HCT116 (cell line): ENCODE measurements around the gene BICRA. TPM values are rescaled to one million over a fixed set of nuclear protein-coding genes. Genes with fewer than 3 reads are reported as not detected.

Experiments used
- ATAC-seq: fragments of 200-7000 bp; cut with Tn5 transposase; 2 replicates; pipeline ENCODE4 v1.9.1; 2020; ENCODE audit warnings: mild to moderate bottlenecking, moderate library complexity
- BruUV-seq: library from RNA; stranded (reverse); fragments of 400-500 nt; replicated peaks from 2 replicates; lab custom pipeline; 2021; lab: Mats Ljungman, UMichigan
- CTCF ChIA-PET: fragments of 300-600 bp; sonication (Branson Sonifier 250); formaldehyde crosslinking; loops from one replicate; lab custom pipeline; 2021; ENCODE audit warnings: antibody characterized with exemption; lab: Charles Lee
- POLR2A ChIA-PET: fragments of 300-600, 350-600 bp; sonication (Branson Sonifier 250); formaldehyde crosslinking; loops from one replicate; lab custom pipeline; 2021; ENCODE audit warnings: antibody characterized with exemption; lab: Charles Lee
- RAD21 ChIA-PET, 2 experiments: fragments of 300-600 bp; sonication (Branson Sonifier 250); formaldehyde crosslinking; loops; one replicate each; lab custom pipeline; 2023; ENCODE audit warnings: low total read pairs in 2 of 2; ENCODE audit not compliant: uncharacterized antibody in 2 of 2, unreplicated experiment in 2 of 2, low non-redundant PET in 1 of 2; lab: Charles Lee
- DNase-seq: peaks from one replicate; pipeline ENCODE4 v3.0.0-alpha.2; 2010; ENCODE audit warnings: low read depth, low spot score
- H2AFZ ChIP-seq: fragments of 200-600 bp; shearing (Covaris generic), sonication (generic); 2 replicates; pipeline ENCODE4 v1.6.1; 2017; ENCODE audit warnings: low read depth, mixed run types, mixed read lengths, antibody characterized with exemption, low read length; ENCODE audit not compliant: poor library complexity, severe bottlenecking
- H3K27ac ChIP-seq: 2 replicates; pipeline ENCODE4 v1.5.1; 2012; ENCODE audit warnings: low read depth, low read length
- H3K27me3 ChIP-seq: fragments of 200-600 bp; sonication (generic); 2 replicates; pipeline ENCODE4 v1.6.1; 2016; ENCODE audit warnings: mixed run types, low read length, mixed read lengths; ENCODE audit not compliant: insufficient read depth
- H3K36me3 ChIP-seq, 2 experiments: fragments of 200-500 bp in 1 of 2; fragments of 200-600 bp in 1 of 2; sonication (Bioruptor generic) in 1 of 2; sonication (generic) in 1 of 2; 2 replicates each; pipeline versions ENCODE4 v1.5.1 to v1.6.1; 2014 to 2016; ENCODE audit warnings: low read length in 2 of 2, inconsistent platforms in 1 of 2, mixed read lengths in 1 of 2, mixed run types in 1 of 2; ENCODE audit not compliant: insufficient read depth in 2 of 2, control insufficient read depth in 1 of 2
- H3K4me1 ChIP-seq, 2 experiments: fragments of 200-600 bp in 1 of 2; sonication (generic) in 1 of 2; 2 replicates each; pipeline versions ENCODE4 v1.5.1 to v1.6.1; 2012 to 2017; ENCODE audit warnings: low read length in 2 of 2, inconsistent platforms in 1 of 2, mild to moderate bottlenecking in 1 of 2, mixed read lengths in 1 of 2, mixed run types in 1 of 2, moderate library complexity in 1 of 2; ENCODE audit not compliant: insufficient read depth in 2 of 2, control insufficient read depth in 1 of 2
- H3K4me2 ChIP-seq: fragments of 200-600 bp; sonication (generic); 2 replicates; pipeline ENCODE4 v1.6.1; 2017; ENCODE audit warnings: mixed run types, low read length, mixed read lengths
- H3K4me3 ChIP-seq, 2 experiments: fragments of 200-600 bp in 1 of 2; sonication (generic) in 1 of 2; replicated peaks in 1 of 2; 2 replicates each; pipeline ENCODE4 v1.5.1; 2011 to 2016; ENCODE audit warnings: low read length in 2 of 2, control low read depth in 1 of 2, low read depth in 1 of 2, mild to moderate bottlenecking in 1 of 2, mixed read lengths in 1 of 2, mixed run types in 1 of 2
- H3K79me2 ChIP-seq: fragments of 200-600 bp; sonication (generic); 2 replicates; pipeline ENCODE4 v1.6.1; 2017; ENCODE audit warnings: mild to moderate bottlenecking, mixed run types, low read length, moderate library complexity, mixed read lengths; ENCODE audit not compliant: insufficient read depth
- H3K9ac ChIP-seq: fragments of 200-600 bp; sonication (generic); 2 replicates; pipeline ENCODE4 v1.6.1; 2016; ENCODE audit warnings: low read length, mixed read lengths
- H3K9me2 ChIP-seq: fragments of 200-600 bp; sonication (generic), shearing (Covaris generic); 2 replicates; pipeline ENCODE4 v1.6.1; 2017; ENCODE audit warnings: mixed run types, mild to moderate bottlenecking, moderate library complexity; ENCODE audit not compliant: insufficient read depth
- H3K9me3 ChIP-seq, 2 experiments: fragments of 200-500 bp in 1 of 2; fragments of 200-600 bp in 1 of 2; sonication (Bioruptor generic) in 1 of 2; sonication (generic) in 1 of 2; 2 replicates each; pipeline ENCODE4 v1.6.1; 2014 to 2017; ENCODE audit warnings: low read length in 2 of 2, mixed read lengths in 2 of 2, inconsistent platforms in 1 of 2, low read depth in 1 of 2, mild to moderate bottlenecking in 1 of 2, mixed run types in 1 of 2, moderate library complexity in 1 of 2; ENCODE audit not compliant: control insufficient read depth in 1 of 2, insufficient read depth in 1 of 2
- H4K20me1 ChIP-seq: fragments of 200-600 bp; sonication (generic), shearing (Covaris generic); 2 replicates; pipeline ENCODE4 v1.6.1; 2017; ENCODE audit warnings: mixed run types, mild to moderate bottlenecking, moderate library complexity; ENCODE audit not compliant: insufficient read depth
- CBX3 ChIP-seq: IDR thresholded peaks from 2 replicates; pipeline ENCODE4 v1.6.1; 2012; ENCODE audit warnings: low read depth
- ELF1 ChIP-seq: IDR thresholded peaks from 2 replicates; pipeline ENCODE4 v1.6.1; 2012; ENCODE audit warnings: low read depth, borderline replicate concordance
- EZH2 ChIP-seq: fragments of 200-600 bp; sonication (generic); IDR thresholded peaks from 2 replicates; pipeline ENCODE4 v1.6.1; 2017; ENCODE audit warnings: antibody characterized with exemption, mixed run types
- EZH2phosphoT487 ChIP-seq: fragments of 200-600 bp; IDR thresholded peaks from 2 replicates; pipeline ENCODE4 v1.6.1; 2018; ENCODE audit warnings: antibody characterized with exemption, borderline replicate concordance
- FOSL1 ChIP-seq: IDR thresholded peaks from 2 replicates; pipeline ENCODE4 v1.6.1; 2012; ENCODE audit warnings: low read depth
- MAX ChIP-seq: IDR thresholded peaks from 2 replicates; pipeline ENCODE4 v1.6.1; 2012
- POLR2A ChIP-seq: IDR thresholded peaks from 2 replicates; pipeline ENCODE4 v1.7.0; 2011; ENCODE audit warnings: borderline replicate concordance; ENCODE audit not compliant: insufficient read depth, insufficient read length; ENCODE audit errors: extremely low read depth
- POLR2AphosphoS5 ChIP-seq: IDR thresholded peaks from 2 replicates; pipeline ENCODE4 v1.6.1; 2011; ENCODE audit warnings: mild to moderate bottlenecking, low read depth, low read length, moderate library complexity
- REST ChIP-seq: IDR thresholded peaks from 2 replicates; pipeline ENCODE4 v1.6.1; 2012; ENCODE audit warnings: low read depth
- SP1 ChIP-seq: IDR thresholded peaks from 2 replicates; pipeline ENCODE4 v1.6.1; 2012; ENCODE audit warnings: low read depth
- SRF ChIP-seq: IDR thresholded peaks from 2 replicates; pipeline ENCODE4 v1.6.1; 2012; ENCODE audit warnings: low read depth
- TCF7L2 ChIP-seq: IDR thresholded peaks from 2 replicates; pipeline ENCODE4 v1.7.0; 2011; ENCODE audit warnings: borderline replicate concordance, inconsistent platforms; ENCODE audit not compliant: insufficient read depth, insufficient read length; ENCODE audit errors: extremely low read depth
- YY1 ChIP-seq: IDR thresholded peaks from 2 replicates; pipeline ENCODE4 v1.6.1; 2011; ENCODE audit warnings: low read length, low read depth, moderate library complexity, mild to moderate bottlenecking; ENCODE audit not compliant: insufficient replicate concordance; ENCODE audit errors: extremely low read depth
- ZNF274 ChIP-seq: fragments of 200-500 bp; sonication (Bioruptor generic); IDR thresholded peaks from 2 replicates; pipeline ENCODE4 v1.6.1; 2014; ENCODE audit warnings: mild to moderate bottlenecking, low read depth, low read length, inconsistent platforms
- intact Hi-C: fragments of 100-400 bp; cut with micrococcal nuclease; formaldehyde crosslinking; loops from 2 replicates; pipeline ENCODE4 v1.10.0; 2022
- total RNA-seq: library from RNA; stranded (reverse); gene quantifications from one replicate; pipeline ENCODE4 v1.2.1, GENCODE V29; 2021; ENCODE audit not compliant: unreplicated experiment
- TF ChIP-seq, protein P1 (sequence below), 3 experiments: fragments of 200-600 bp in 1 of 3; sonication (generic) in 1 of 3; IDR thresholded peaks in 2 of 3; conservative IDR thresholded peaks in 1 of 3; 2 replicates each; pipeline ENCODE4 v1.5.1; 2012 to 2017; ENCODE audit warnings: low read depth in 2 of 3, low read length in 2 of 3, antibody characterized with exemption in 1 of 3, borderline replicate concordance in 1 of 3, control low read depth in 1 of 3, mild to moderate bottlenecking in 1 of 3, mixed read lengths in 1 of 3, mixed run types in 1 of 3, moderate library complexity in 1 of 3; ENCODE audit not compliant: insufficient read depth in 1 of 3
- TF ChIP-seq, protein P2 (sequence below): IDR thresholded peaks from 2 replicates; pipeline ENCODE4 v1.6.1; 2012

The BICRA gene
- total RNA-seq, 1 experiment from 2014 or later, result 11.3 TPM

- ChIA-PET CTCF (no interaction called here), RAD21 (no interaction called here), POLR2A (no interaction called here)
- H3K36me3 ChIP-seq, result no peaks in the 10 kb centered on the region
- no peak overlapping the region for H3K4me2 ChIP-seq
- H3K4me3 ChIP-seq, result no peak overlapping the region
- ATAC-seq (no peak), DNase-seq (no peak)
- H3K4me1 ChIP-seq, result peaks cover 8 to 15% of the 10 kb centered on the region in 2 experiments; a peak in 3 of 4 replicates
- TF ChIP-seq, protein P1, sequence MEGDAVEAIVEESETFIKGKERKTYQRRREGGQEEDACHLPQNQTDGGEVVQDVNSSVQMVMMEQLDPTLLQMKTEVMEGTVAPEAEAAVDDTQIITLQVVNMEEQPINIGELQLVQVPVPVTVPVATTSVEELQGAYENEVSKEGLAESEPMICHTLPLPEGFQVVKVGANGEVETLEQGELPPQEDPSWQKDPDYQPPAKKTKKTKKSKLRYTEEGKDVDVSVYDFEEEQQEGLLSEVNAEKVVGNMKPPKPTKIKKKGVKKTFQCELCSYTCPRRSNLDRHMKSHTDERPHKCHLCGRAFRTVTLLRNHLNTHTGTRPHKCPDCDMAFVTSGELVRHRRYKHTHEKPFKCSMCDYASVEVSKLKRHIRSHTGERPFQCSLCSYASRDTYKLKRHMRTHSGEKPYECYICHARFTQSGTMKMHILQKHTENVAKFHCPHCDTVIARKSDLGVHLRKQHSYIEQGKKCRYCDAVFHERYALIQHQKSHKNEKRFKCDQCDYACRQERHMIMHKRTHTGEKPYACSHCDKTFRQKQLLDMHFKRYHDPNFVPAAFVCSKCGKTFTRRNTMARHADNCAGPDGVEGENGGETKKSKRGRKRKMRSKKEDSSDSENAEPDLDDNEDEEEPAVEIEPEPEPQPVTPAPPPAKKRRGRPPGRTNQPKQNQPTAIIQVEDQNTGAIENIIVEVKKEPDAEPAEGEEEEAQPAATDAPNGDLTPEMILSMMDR (IDR thresholded peaks at IDR 0.05 in 2 of 3, conservative IDR thresholded peaks at IDR 0.05 in 1 of 3; ENCODE audit: borderline replicate concordance in 1 of 3, insufficient read depth in 1 of 3, low read depth in 2 of 3, low read length in 2 of 3), result no peak
- TF ChIP-seq REST (no peak), MAX (no peak), SP1 (no peak), EZH2 (no peak), ZNF274 (no peak), ELF1 (no peak), FOSL1 (no peak), POLR2A (no peak), CBX3 (no peak), POLR2AphosphoS5 (no peak), SRF (no peak), EZH2phosphoT487 (no peak), YY1 (no peak), TCF7L2 (no peak)
- TF ChIP-seq, protein P2, sequence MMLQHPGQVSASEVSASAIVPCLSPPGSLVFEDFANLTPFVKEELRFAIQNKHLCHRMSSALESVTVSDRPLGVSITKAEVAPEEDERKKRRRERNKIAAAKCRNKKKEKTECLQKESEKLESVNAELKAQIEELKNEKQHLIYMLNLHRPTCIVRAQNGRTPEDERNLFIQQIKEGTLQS, result no peak
- H3K27me3 ChIP-seq, result no peaks in the 10 kb centered on the region
- H3K79me2 ChIP-seq, result peaks cover 84% of the 10 kb centered on the region
- H3K27ac ChIP-seq, result no peak overlapping the region
- no peaks in the 10 kb centered on the region for H4K20me1 ChIP-seq
- intact Hi-C loops, result no loop called here
- H3K9ac ChIP-seq, result no peak overlapping the region
- BruUV-seq, result no TSS peak
- no peak overlapping the region for H2AFZ ChIP-seq
- no peaks in the 10 kb centered on the region for H3K9me3 ChIP-seq
- H3K9me2 ChIP-seq, result no peaks in the 10 kb centered on the region
Observed at GRCh38 chr19:47613165-47614020, 4.5 kb downstream of the BICRA start.
